ENCODE results near the gene SORCS2. TPM values are rescaled to one million over a fixed set of nuclear protein-coding genes. Genes with fewer than 3 reads are reported as not detected.

Gene SORCS2
- total RNA-seq, 4 donors from 2014 or later, result 0.07 to 1.2 (median 0.11) TPM

GRCh38 chr4:7523526-7523925 is 331.2 kb downstream of the SORCS2 start:
- TF ChIP-seq CTCF (IDR thresholded peaks at IDR 0.05 in 4 of 5, conservative IDR thresholded peaks at IDR 0.05 in 1 of 5) (no peak), POLR2A (IDR thresholded peaks at IDR 0.05) (no peak)
- H3K27me3 ChIP-seq, result peaks cover 42 to 62% (median 47%) of the 10 kb centered on the region in 3 donors
- in situ Hi-C loops (cut with MboI; ENCODE audit: low sequenced_read_pairs in 4 of 4), result no loop called here

GRCh38 chr4:7524064-7524682 is 331.8 kb downstream of the SORCS2 start:
- no peak for TF ChIP-seq CTCF (IDR thresholded peaks at IDR 0.05 in 4 of 5, conservative IDR thresholded peaks at IDR 0.05 in 1 of 5)
- no peak for TF ChIP-seq POLR2A (IDR thresholded peaks at IDR 0.05)

More at GRCh38 chr4:7523526-7523925, 331.2 kb downstream of the SORCS2 start:
- H3K27ac ChIP-seq, result no peak overlapping the region
- intact Hi-C loops (cut with DNase I; ENCODE audit: low total_unique reads), result no loop called here
- no peak for DNase-seq
- no peaks in the 10 kb centered on the region for H3K9me3 ChIP-seq
- ATAC-seq, result no peak
- H3K36me3 ChIP-seq, result no peaks in the 10 kb centered on the region
- H3K4me1 ChIP-seq, result no peaks in the 10 kb centered on the region
- no peak overlapping the region for H3K4me3 ChIP-seq

DNA sequence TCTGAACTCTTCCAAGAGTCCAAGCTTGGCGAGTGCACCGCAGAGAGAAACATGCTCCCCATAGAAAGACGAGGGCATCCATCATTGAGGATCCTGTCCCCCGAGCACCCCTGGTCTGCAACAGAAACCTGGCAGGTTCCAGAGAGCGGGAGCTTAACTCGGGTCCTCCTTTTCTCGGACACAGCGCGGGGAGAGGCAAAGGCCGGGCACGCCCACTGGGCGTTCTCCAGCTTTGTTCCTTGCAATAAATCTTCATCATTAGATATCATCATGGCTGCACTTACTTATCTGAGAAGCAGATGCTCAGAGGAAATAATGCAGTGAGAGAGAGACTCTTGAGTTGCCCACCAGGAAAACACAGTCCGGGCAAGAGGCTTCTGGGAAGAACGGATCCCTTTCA is 332.5 kb downstream of the SORCS2 start:
- ATAC-seq, result no peak
- no peak overlapping the region for H3K27ac ChIP-seq
- TF ChIP-seq CTCF (IDR thresholded peaks at IDR 0.05 in 4 of 5, conservative IDR thresholded peaks at IDR 0.05 in 1 of 5), result no peak
- TF ChIP-seq POLR2A (IDR thresholded peaks at IDR 0.05), result no peak
- H3K9me3 ChIP-seq, result no peaks in the 10 kb centered on the region
- in situ Hi-C loops (cut with MboI; ENCODE audit: low sequenced_read_pairs in 4 of 4), result no loop called here
- peaks cover 35 to 51% (median 39%) of the 10 kb centered on the region in 3 donors for H3K27me3 ChIP-seq
- H3K36me3 ChIP-seq, result no peaks in the 10 kb centered on the region
- no peak overlapping the region for H3K4me3 ChIP-seq
- H3K4me1 ChIP-seq, result no peaks in the 10 kb centered on the region
- intact Hi-C loops (cut with DNase I; ENCODE audit: low total_unique reads), result no loop called here
- DNase-seq, result no peak

More at GRCh38 chr4:7524064-7524682, 331.8 kb downstream of the SORCS2 start:
- Histone ChIP-seq H3K4me3 (no peak overlapping the region), H3K4me1 (no peaks in the 10 kb centered on the region), H3K27ac (no peak overlapping the region), H3K9me3 (no peaks in the 10 kb centered on the region), H3K36me3 (no peaks in the 10 kb centered on the region), H3K27me3 (peaks cover 41 to 56% (median 45%) of the 10 kb centered on the region in 3 donors)
- DNase-seq (no peak), ATAC-seq (no peak)
- in situ Hi-C loops (cut with MboI; ENCODE audit: low sequenced_read_pairs in 4 of 4) (no loop called here), intact Hi-C loops (cut with DNase I; ENCODE audit: low total_unique reads) (no loop called here)

DNA sequence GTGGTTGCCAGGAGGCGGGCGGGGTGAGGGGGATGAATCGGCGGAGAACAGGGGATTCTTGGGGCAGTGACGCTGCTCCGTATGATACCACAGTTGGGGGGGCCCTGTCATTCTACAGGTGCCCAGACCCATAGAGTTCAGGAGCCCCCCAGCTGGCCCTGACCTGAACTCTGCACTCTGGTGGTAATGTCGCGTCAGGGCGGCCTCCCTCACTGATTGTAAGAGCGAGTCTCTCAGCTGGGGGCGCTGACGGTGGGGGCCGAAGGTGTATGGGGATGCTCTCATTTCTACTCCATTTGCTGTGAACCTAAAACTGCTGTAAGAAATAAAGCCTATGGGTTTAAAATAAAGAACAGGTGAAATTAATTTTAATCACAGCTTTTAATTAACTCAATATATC is 334.2 kb downstream of the SORCS2 start:
- intact Hi-C loops (cut with DNase I; ENCODE audit: low total_unique reads), result no loop called here
- peaks cover 18 to 36% (median 25%) of the 10 kb centered on the region in 3 donors for H3K27me3 ChIP-seq
- TF ChIP-seq POLR2A (IDR thresholded peaks at IDR 0.05) (no peak), CTCF (IDR thresholded peaks at IDR 0.05 in 4 of 5, conservative IDR thresholded peaks at IDR 0.05 in 1 of 5) (no peak)

More for the DNA sequence above, 334.2 kb downstream of the SORCS2 start:
- no peak overlapping the region for H3K4me3 ChIP-seq
- H3K4me1 ChIP-seq, result no peaks in the 10 kb centered on the region
- DNase-seq (no peak), ATAC-seq (no peak)
- no peaks in the 10 kb centered on the region for H3K9me3 ChIP-seq
- H3K27ac ChIP-seq, result no peak overlapping the region
- H3K36me3 ChIP-seq, result no peaks in the 10 kb centered on the region
- in situ Hi-C loops (cut with MboI; ENCODE audit: low sequenced_read_pairs in 4 of 4), result no loop called here

Data from gastrocnemius medialis (tissue), 4 donors.